Measurements from ENCODE around the gene SPEF2.

SPEF2 gene

GRCh38 chr5:35778259-35778769, 160.7 kb downstream of the SPEF2 start:
- no peak for DNase-seq (ENCODE audit: low spot score)

GRCh38 chr5:35780236-35780635, 162.6 kb downstream of the SPEF2 start:
- DNase-seq (ENCODE audit: low spot score) = no peak

GRCh38 chr5:35781181-35781790, 163.6 kb downstream of the SPEF2 start:
- DNase-seq (ENCODE audit: low spot score) = no peak

- DNase-seq (ENCODE audit: low spot score) = no peak
Measured at GRCh38 chr5:35783551-35783950, 165.9 kb downstream of the SPEF2 start.

GRCh38 chr5:35785601-35786085, 168.0 kb downstream of the SPEF2 start:
- no peak for DNase-seq (ENCODE audit: low spot score)

- DNase-seq (ENCODE audit: low spot score) = no peak
Measured at GRCh38 chr5:35788724-35789123, 171.1 kb downstream of the SPEF2 start.

GRCh38 chr5:35789732-35790456, 172.2 kb downstream of the SPEF2 start:
- DNase-seq (ENCODE audit: low spot score) = no peak

- DNase-seq (ENCODE audit: low spot score) = no peak
Measured at GRCh38 chr5:35790457-35790822, 172.8 kb downstream of the SPEF2 start.

- no peak for DNase-seq (ENCODE audit: low spot score)
Measured at GRCh38 chr5:35794328-35794619, 176.6 kb downstream of the SPEF2 start.

- no peak for DNase-seq (ENCODE audit: low spot score)
Measured at GRCh38 chr5:35794684-35795375, 177.2 kb downstream of the SPEF2 start.

- no peak for DNase-seq (ENCODE audit: low spot score)
Measured at GRCh38 chr5:35799181-35799580, 181.5 kb downstream of the SPEF2 start.

- DNase-seq (ENCODE audit: low spot score) = no peak
Measured at GRCh38 chr5:35799753-35800152, 182.1 kb downstream of the SPEF2 start.

- DNase-seq (ENCODE audit: low spot score) = peak; percentile 89
Measured at GRCh38 chr5:35803191-35803651, 185.6 kb downstream of the SPEF2 start.

- peak; percentile 75 for DNase-seq (ENCODE audit: low spot score)
Measured at GRCh38 chr5:35804201-35804653, 186.6 kb downstream of the SPEF2 start.

GRCh38 chr5:35804841-35805240, 187.2 kb downstream of the SPEF2 start:
- no peak for DNase-seq (ENCODE audit: low spot score)

- no peak for DNase-seq (ENCODE audit: low spot score)
Measured at GRCh38 chr5:35810601-35811000, 192.9 kb downstream of the SPEF2 start.

- DNase-seq (ENCODE audit: low spot score) = no peak
Measured at GRCh38 chr5:35811108-35811741, 193.6 kb downstream of the SPEF2 start.

- no peak for DNase-seq (ENCODE audit: low spot score)
Measured at GRCh38 chr5:35813521-35813920, 195.9 kb downstream of the SPEF2 start.

- no peak for DNase-seq (ENCODE audit: low spot score)
Measured at GRCh38 chr5:35815089-35815936, 197.7 kb downstream of the SPEF2 start.

- no peak for DNase-seq (ENCODE audit: low spot score)
Measured at GRCh38 chr5:35816881-35817521, 199.3 kb downstream of the SPEF2 start.

- no peak for DNase-seq (ENCODE audit: low spot score)
Measured at GRCh38 chr5:35819026-35819425, 201.4 kb downstream of the SPEF2 start.
